Measurements from ENCODE around the gene METAP1. TPM values are rescaled to one million over a fixed set of nuclear protein-coding genes. Genes with fewer than 3 reads are reported as not detected.

The METAP1 gene
- total and polyA plus RNA-seq, 2 donors (not counting 1 experiment from before 2014, with no cell fraction given): 38.5 to 76.4 TPM

- TF ChIP-seq EZH2 (IDR thresholded peaks at IDR 0.05; ENCODE audit: low read length, missing control alignments) (no peak), CTCF (conservative IDR thresholded peaks at IDR 0.05 in 1 of 2, IDR thresholded peaks at IDR 0.05 in 1 of 2; ENCODE audit: low read depth in 1 of 2, low read length in 2 of 2) (no peak)
- Histone ChIP-seq H2AFZ (ENCODE audit: low read length) (no peak overlapping the region), H3K9ac (ENCODE audit: insufficient read depth, low read length) (no peak overlapping the region), H3K36me3 (ENCODE audit: control insufficient read depth, insufficient read depth, low read length) (peaks cover 4% of the 10 kb centered on the region), H3K4me2 (ENCODE audit: extremely low read depth, insufficient read depth, low read length) (no peak overlapping the region), H3K4me1 (ENCODE audit: control insufficient read depth, extremely low read depth, insufficient read depth, low read length) (no peaks in the 10 kb centered on the region), H4K20me1 (ENCODE audit: control insufficient read depth, extremely low read depth, insufficient read depth, low read length) (no peaks in the 10 kb centered on the region), H3K27ac (ENCODE audit: insufficient read depth, low read length) (no peak overlapping the region), H3K27me3 (ENCODE audit: control insufficient read depth, insufficient read depth, low read length) (no peaks in the 10 kb centered on the region), H3K79me2 (ENCODE audit: control insufficient read depth, insufficient read depth, low read length) (no peaks in the 10 kb centered on the region), H3K4me3 (replicated peaks in 1 of 4; ENCODE audit: control extremely low read depth in 1 of 4, insufficient read depth in 1 of 4, low read depth in 3 of 4, low read length in 4 of 4) (no peak overlapping the region), H3K9me3 (ENCODE audit: control insufficient read depth, insufficient read depth, low read depth, low read length) (no peaks in the 10 kb centered on the region)
- DNase-seq (ENCODE audit: low read depth in 2 of 2): no peak
Measured at GRCh38 chr4:99047710-99048109, 52.2 kb downstream of the METAP1 start.

- H2AFZ ChIP-seq (ENCODE audit: low read length): no peak overlapping the region
- no peak for DNase-seq (ENCODE audit: low read depth in 2 of 2)
- no peaks in the 10 kb centered on the region for H3K27me3 ChIP-seq (ENCODE audit: control insufficient read depth, insufficient read depth, low read length)
- TF ChIP-seq CTCF (conservative IDR thresholded peaks at IDR 0.05 in 1 of 2, IDR thresholded peaks at IDR 0.05 in 1 of 2; ENCODE audit: low read depth in 1 of 2, low read length in 2 of 2) (no peak), EZH2 (IDR thresholded peaks at IDR 0.05; ENCODE audit: low read length, missing control alignments) (no peak)
- no peaks in the 10 kb centered on the region for H4K20me1 ChIP-seq (ENCODE audit: control insufficient read depth, extremely low read depth, insufficient read depth, low read length)
- peaks cover 2% of the 10 kb centered on the region for H3K36me3 ChIP-seq (ENCODE audit: control insufficient read depth, insufficient read depth, low read length)
- H3K4me1 ChIP-seq (ENCODE audit: control insufficient read depth, extremely low read depth, insufficient read depth, low read length): peaks cover 5% of the 10 kb centered on the region
- no peaks in the 10 kb centered on the region for H3K9me3 ChIP-seq (ENCODE audit: control insufficient read depth, insufficient read depth, low read depth, low read length)
- no peak overlapping the region for H3K9ac ChIP-seq (ENCODE audit: insufficient read depth, low read length)
- H3K4me2 ChIP-seq (ENCODE audit: extremely low read depth, insufficient read depth, low read length): no peak overlapping the region
- H3K4me3 ChIP-seq (replicated peaks in 1 of 4; ENCODE audit: control extremely low read depth in 1 of 4, insufficient read depth in 1 of 4, low read depth in 3 of 4, low read length in 4 of 4): no peak overlapping the region
- H3K27ac ChIP-seq (ENCODE audit: insufficient read depth, low read length): no peak overlapping the region
- no peaks in the 10 kb centered on the region for H3K79me2 ChIP-seq (ENCODE audit: control insufficient read depth, insufficient read depth, low read length)
Measured at GRCh38 chr4:99052902-99053301, 57.4 kb downstream of the METAP1 start.

GRCh38 chr4:99054428-99054994 is 59.0 kb downstream of the METAP1 start:
- peaks cover 5% of the 10 kb centered on the region for H3K4me1 ChIP-seq (ENCODE audit: control insufficient read depth, extremely low read depth, insufficient read depth, low read length)
- no peak overlapping the region for H3K27ac ChIP-seq (ENCODE audit: insufficient read depth, low read length)
- H2AFZ ChIP-seq (ENCODE audit: low read length): no peak overlapping the region
- H3K9me3 ChIP-seq (ENCODE audit: control insufficient read depth, insufficient read depth, low read depth, low read length): no peaks in the 10 kb centered on the region
- H3K9ac ChIP-seq (ENCODE audit: insufficient read depth, low read length): no peak overlapping the region
- H3K79me2 ChIP-seq (ENCODE audit: control insufficient read depth, insufficient read depth, low read length): no peaks in the 10 kb centered on the region
- peaks cover 2% of the 10 kb centered on the region for H3K36me3 ChIP-seq (ENCODE audit: control insufficient read depth, insufficient read depth, low read length)
- TF ChIP-seq CTCF (conservative IDR thresholded peaks at IDR 0.05 in 1 of 2, IDR thresholded peaks at IDR 0.05 in 1 of 2; ENCODE audit: low read depth in 1 of 2, low read length in 2 of 2) (no peak), EZH2 (IDR thresholded peaks at IDR 0.05; ENCODE audit: low read length, missing control alignments) (no peak)
- no peak overlapping the region for H3K4me2 ChIP-seq (ENCODE audit: extremely low read depth, insufficient read depth, low read length)
- H3K27me3 ChIP-seq (ENCODE audit: control insufficient read depth, insufficient read depth, low read length): no peaks in the 10 kb centered on the region
- DNase-seq (ENCODE audit: low read depth in 2 of 2): no peak
- no peaks in the 10 kb centered on the region for H4K20me1 ChIP-seq (ENCODE audit: control insufficient read depth, extremely low read depth, insufficient read depth, low read length)
- H3K4me3 ChIP-seq (replicated peaks in 1 of 4; ENCODE audit: control extremely low read depth in 1 of 4, insufficient read depth in 1 of 4, low read depth in 3 of 4, low read length in 4 of 4): no peak overlapping the region
